C4-2B (cell line): ENCODE data around the gene CYFIP1.

Experiments used
- ZFX ChIP-seq: fragments of 450-650 bp; IDR thresholded peaks from 2 replicates; pipeline ENCODE4 v1.6.1; 2017
- TF ChIP-seq, protein P1 (sequence below): fragments of 450-650 bp; conservative IDR thresholded peaks from 2 replicates; pipeline ENCODE4 v1.5.1; 2017; ENCODE audit warnings: mild to moderate bottlenecking

GRCh38 chr15:22963641-22964040, 16.5 kb downstream of the CYFIP1 start:
- TF ChIP-seq, protein P1, sequence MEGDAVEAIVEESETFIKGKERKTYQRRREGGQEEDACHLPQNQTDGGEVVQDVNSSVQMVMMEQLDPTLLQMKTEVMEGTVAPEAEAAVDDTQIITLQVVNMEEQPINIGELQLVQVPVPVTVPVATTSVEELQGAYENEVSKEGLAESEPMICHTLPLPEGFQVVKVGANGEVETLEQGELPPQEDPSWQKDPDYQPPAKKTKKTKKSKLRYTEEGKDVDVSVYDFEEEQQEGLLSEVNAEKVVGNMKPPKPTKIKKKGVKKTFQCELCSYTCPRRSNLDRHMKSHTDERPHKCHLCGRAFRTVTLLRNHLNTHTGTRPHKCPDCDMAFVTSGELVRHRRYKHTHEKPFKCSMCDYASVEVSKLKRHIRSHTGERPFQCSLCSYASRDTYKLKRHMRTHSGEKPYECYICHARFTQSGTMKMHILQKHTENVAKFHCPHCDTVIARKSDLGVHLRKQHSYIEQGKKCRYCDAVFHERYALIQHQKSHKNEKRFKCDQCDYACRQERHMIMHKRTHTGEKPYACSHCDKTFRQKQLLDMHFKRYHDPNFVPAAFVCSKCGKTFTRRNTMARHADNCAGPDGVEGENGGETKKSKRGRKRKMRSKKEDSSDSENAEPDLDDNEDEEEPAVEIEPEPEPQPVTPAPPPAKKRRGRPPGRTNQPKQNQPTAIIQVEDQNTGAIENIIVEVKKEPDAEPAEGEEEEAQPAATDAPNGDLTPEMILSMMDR: no peak
- TF ChIP-seq ZFX: no peak
